Omental fat pad (tissue), 4 donors: ENCODE data around the gene GADD45G. TPM values are rescaled to one million over a fixed set of nuclear protein-coding genes. Genes with fewer than 3 reads are reported as not detected.

Source experiments
- ATAC-seq: fragments of 150-250 bp; one replicate; pipeline ENCODE4 v1.9.1; 2016; ENCODE audit warnings: mild to moderate bottlenecking, moderate library complexity; ENCODE audit not compliant: low FRiP score
- DNase-seq: peaks from one replicate; pipeline ENCODE4 v3.0.0-alpha.2; 2019; ENCODE audit warnings: low spot score
- CTCF ChIP-seq, 3 donors: fragments of 450-650 bp; IDR thresholded peaks; one replicate each; pipeline ENCODE4 v1.5.1; 2016 to 2017; ENCODE audit warnings: antibody characterized with exemption in 3 of 3, mild to moderate bottlenecking in 3 of 3, moderate library complexity in 2 of 3
- total RNA-seq, 4 donors: library from RNA; depleted of rRNA; stranded (reverse); fragments of >200 nt; gene quantifications; one replicate each; pipeline ENCODE4 v1.1.0, GENCODE V29; 2016

GADD45G gene
- total RNA-seq, 4 donors from 2014 or later, result 5.1 to 23.8 (median 16.1) TPM

- no peak for ATAC-seq
- no peak for DNase-seq
- TF ChIP-seq CTCF (IDR thresholded peaks at IDR 0.05), result no peak
Observed at GRCh38 chr9:89598363-89598713, 6.5 kb upstream of the GADD45G start.

- ATAC-seq, result no peak
- no peak for DNase-seq
- no peak for TF ChIP-seq CTCF (IDR thresholded peaks at IDR 0.05)
Observed at GRCh38 chr9:89598926-89599325, 5.9 kb upstream of the GADD45G start.

GRCh38 chr9:89600831-89601230, 4.0 kb upstream of the GADD45G start:
- no peak for ATAC-seq
- no peak for DNase-seq
- no peak for TF ChIP-seq CTCF (IDR thresholded peaks at IDR 0.05)

GRCh38 chr9:89601306-89601705, 3.5 kb upstream of the GADD45G start:
- no peak for DNase-seq

GRCh38 chr9:89601856-89602562, 2.8 kb upstream of the GADD45G start:
- ATAC-seq (no peak), DNase-seq (no peak)
- no peak for TF ChIP-seq CTCF (IDR thresholded peaks at IDR 0.05)

More at GRCh38 chr9:89601306-89601705, 3.5 kb upstream of the GADD45G start:
- no peak for TF ChIP-seq CTCF (IDR thresholded peaks at IDR 0.05)
- ATAC-seq, result no peak

- DNase-seq, result peak; percentile 81
- no peak for ATAC-seq
- peak in 1 of 3 donors; percentile 14 for TF ChIP-seq CTCF (IDR thresholded peaks at IDR 0.05)
Observed at GRCh38 chr9:89602978-89603766, 1.6 kb upstream of the GADD45G start.
